HG02763 (cell line): Measurements from ENCODE around the gene NUP37.

Experiments used
- ATAC-seq: cut with Tn5 transposase; IDR thresholded peaks from one replicate; pipeline ENCODE4 v1.9.1; 2021; ENCODE audit warnings: mild to moderate bottlenecking, moderate library complexity; ENCODE audit not compliant: unreplicated experiment

Gene NUP37

DNA sequence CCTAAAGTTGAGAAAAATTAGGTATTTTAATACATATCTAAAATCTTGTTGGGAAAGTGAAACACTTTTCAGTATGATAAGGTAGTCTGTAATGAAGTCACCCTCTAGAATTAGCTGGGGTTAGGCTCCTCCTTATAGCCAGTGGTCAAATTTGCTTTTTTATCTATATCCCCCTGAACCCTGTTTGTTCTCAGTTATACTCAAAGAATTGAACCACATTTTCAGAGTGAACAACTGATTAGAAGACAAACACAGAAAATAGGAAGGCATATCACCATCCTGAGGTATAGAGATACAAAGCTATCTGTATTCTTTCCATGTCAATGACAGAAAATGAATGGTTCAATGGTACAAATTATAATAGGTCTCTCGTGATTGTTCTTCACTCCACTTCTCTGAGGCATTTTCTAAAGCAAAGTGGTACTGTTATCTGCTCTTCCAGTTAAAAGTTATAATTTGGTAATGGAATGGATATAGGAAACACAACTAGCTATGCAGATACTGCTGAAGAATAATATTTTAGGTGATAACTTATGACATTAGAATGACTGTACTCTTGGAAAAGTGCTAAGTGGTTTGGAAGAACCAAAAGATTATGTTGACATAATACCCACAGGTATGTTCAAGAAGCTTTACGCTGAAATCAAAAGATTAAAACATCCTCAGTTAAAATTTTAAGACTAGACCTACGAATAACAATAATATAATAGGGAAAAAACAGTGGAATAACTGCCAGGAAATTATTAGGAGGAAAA lies 85.7 kb downstream of the NUP37 start:
- ATAC-seq: no peak

- ATAC-seq: no peak
Measured at GRCh38 chr12:102031852-102032251, 88.1 kb downstream of the NUP37 start.

- no peak for ATAC-seq
Measured at GRCh38 chr12:102029141-102029540, 90.8 kb downstream of the NUP37 start.

GRCh38 chr12:102026728-102027127 lies 93.2 kb downstream of the NUP37 start:
- no peak for ATAC-seq

GRCh38 chr12:102024765-102025164 lies 95.1 kb downstream of the NUP37 start:
- no peak for ATAC-seq

DNA sequence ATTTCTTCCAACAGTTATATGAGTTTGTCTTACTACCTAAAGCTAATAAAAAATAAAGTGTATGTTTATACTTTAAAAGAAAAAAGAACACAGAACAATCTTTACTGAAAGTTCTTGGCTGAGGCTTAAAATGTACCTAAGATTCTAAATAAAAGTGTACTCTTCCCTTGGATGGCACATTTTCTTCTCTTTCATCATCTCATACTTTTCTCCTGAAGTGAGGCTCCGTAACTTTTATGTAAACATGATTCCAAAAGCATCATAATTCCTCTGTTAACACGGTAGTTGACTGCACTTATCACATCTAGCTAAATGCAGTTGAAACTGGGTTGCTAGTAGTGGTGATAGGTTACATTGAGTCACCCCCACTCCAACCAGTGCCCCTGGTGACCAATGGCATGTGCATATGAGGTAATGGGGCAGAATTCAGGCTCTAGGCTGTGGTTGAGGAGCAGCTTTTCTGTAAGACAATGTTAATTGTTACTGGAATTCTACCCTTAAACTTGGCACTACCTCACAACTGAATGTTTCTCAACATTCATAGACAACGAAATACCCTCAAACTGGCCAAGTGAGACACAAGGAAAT lies 96.5 kb downstream of the NUP37 start:
- no peak for ATAC-seq
